AG09319 (cell line): ENCODE results near the gene TARBP1.
"Not testable (repeated sequence)": the region's sequence is repeated elsewhere in the genome, so short reads cannot be mapped to it uniquely, and the experiment has no call there.

ENCODE experiments used
- DNase-seq: peaks from one replicate; pipeline ENCODE4 v3.0.0-alpha.2; 2010; ENCODE audit warnings: low read depth; ENCODE audit errors: extremely low read depth
- TF ChIP-seq, protein P1 (sequence below): IDR thresholded peaks from 2 replicates; pipeline ENCODE4 v1.5.1; 2011; ENCODE audit warnings: low read depth, mild to moderate bottlenecking, inconsistent platforms, low read length, moderate library complexity

TARBP1 gene

DNA sequence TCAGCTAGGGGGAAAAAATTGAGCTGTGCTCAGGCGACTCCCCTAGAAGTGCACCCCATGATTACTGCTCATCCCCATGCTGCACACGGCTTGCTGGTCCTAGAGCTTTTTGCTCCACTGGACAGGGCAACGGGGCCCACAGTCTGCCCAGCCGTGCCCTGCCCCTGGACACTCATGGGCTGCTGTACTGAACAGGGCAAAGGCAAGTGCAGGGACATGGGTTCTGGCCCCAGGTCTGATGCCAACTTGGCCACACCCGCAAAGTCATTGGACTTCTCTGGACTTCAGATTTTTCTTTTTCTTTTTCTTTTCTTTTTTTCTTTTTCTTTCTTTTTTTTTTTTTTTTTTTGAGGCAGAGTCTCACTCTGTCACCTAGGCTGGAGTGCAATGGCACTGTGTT is 42.9 kb upstream of the TARBP1 start:
- TF ChIP-seq, protein P1, sequence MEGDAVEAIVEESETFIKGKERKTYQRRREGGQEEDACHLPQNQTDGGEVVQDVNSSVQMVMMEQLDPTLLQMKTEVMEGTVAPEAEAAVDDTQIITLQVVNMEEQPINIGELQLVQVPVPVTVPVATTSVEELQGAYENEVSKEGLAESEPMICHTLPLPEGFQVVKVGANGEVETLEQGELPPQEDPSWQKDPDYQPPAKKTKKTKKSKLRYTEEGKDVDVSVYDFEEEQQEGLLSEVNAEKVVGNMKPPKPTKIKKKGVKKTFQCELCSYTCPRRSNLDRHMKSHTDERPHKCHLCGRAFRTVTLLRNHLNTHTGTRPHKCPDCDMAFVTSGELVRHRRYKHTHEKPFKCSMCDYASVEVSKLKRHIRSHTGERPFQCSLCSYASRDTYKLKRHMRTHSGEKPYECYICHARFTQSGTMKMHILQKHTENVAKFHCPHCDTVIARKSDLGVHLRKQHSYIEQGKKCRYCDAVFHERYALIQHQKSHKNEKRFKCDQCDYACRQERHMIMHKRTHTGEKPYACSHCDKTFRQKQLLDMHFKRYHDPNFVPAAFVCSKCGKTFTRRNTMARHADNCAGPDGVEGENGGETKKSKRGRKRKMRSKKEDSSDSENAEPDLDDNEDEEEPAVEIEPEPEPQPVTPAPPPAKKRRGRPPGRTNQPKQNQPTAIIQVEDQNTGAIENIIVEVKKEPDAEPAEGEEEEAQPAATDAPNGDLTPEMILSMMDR: no peak
- no peak for DNase-seq

DNA sequence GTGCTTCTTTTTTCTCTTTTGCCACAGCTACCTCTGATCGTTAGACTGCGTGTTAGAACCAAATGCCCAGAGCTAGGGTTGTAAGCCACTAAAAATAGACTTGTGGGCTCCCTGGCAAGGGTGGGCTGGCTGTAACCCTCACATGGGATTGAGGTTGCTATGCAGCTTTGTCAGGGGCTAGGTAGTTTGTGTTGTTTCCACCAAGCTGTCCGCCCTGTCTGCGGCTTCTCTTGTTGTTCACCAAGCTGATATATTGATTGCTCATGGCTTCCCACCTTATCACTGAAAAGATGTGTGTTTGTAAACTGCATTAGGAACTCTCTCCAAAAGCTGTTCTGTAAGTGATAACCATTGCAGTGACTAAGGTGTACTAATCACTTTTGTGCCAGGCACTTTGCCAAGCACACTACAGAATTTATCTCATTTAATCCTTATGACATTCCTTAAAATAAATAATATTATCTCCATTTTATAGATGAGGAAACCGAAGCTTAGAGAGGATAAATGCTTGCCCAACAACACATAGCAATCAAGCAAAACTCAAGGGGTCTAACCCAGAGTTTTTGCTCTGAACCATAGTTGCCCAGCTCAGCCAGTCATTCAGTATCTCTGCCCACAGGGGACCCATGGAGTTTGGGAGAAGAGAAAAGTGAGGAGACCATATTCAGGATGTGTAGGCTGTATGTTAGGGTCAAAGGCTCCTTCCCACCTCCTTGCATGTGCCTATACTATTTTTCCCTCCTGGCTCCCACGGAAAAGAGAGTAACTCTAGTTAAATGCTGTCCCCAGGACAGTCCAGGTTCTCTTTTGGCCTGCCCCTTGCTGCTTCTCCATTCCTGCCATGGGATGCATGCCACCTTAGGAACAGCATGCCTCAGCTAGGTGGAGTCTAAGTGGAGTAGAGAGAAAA is 42.2 kb upstream of the TARBP1 start:
- DNase-seq: no peak
- TF ChIP-seq, protein P1: no peak

DNA sequence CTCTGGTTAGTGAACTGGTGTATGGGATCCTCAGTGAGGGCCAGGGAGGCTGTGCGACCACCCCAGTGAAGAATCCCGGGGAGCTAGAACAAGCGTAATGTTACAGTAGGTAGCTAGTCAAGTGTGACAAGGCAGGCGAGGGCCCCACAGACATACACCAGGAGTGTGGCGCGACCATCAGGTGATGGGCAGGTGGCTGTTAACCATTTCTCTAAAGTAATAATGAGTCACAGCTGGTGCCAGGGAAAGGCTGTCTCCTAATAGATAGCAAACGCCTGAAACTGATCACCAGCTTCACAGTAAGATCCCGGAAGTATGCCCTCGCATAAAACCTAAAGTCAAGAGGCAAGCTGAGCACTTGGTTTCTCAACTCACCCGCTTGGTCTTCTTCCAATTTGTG is 40.5 kb upstream of the TARBP1 start:
- no peak for DNase-seq
- TF ChIP-seq, protein P1: no peak

DNA sequence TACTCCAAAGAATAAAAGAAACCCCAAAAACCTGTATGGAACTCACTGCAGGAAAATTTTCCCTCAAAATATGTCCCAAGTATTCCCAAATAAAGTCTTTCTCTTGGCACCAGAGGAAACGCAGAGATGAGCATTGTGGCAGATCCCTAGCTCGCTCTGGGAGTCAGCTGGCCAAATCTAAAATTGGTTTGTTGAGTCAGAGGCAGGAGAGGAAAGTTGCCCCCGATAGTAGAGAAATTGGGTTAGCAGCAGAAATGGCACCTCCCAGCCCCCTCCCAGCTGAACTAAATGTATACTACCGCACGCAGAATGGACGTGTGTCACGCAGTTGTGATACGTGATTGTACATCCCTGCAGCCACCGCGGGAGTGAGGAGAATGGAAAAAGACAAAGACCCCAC is 39.9 kb upstream of the TARBP1 start:
- DNase-seq: no peak
- TF ChIP-seq, protein P1: no peak

DNA sequence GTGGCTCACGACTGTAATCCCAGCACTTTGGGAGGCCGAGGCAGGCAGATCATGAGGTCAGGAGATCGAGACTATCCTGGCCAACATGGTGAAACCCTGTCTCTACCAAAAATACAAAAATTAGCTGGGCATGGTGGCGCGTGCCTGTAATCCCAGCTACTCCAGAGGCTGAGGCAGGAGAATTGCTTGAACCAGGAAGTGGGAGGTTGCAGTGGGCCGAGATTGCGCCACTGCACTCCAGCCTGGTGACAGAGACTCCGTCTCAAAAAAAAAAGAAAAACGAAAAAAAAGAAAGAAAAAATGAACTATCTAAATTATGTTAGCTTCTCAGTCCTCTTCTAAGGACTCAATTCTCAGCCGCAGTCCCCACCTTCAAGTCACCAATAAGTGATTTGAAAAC is 39.1 kb upstream of the TARBP1 start:
- DNase-seq: not testable (repeated sequence)

DNA sequence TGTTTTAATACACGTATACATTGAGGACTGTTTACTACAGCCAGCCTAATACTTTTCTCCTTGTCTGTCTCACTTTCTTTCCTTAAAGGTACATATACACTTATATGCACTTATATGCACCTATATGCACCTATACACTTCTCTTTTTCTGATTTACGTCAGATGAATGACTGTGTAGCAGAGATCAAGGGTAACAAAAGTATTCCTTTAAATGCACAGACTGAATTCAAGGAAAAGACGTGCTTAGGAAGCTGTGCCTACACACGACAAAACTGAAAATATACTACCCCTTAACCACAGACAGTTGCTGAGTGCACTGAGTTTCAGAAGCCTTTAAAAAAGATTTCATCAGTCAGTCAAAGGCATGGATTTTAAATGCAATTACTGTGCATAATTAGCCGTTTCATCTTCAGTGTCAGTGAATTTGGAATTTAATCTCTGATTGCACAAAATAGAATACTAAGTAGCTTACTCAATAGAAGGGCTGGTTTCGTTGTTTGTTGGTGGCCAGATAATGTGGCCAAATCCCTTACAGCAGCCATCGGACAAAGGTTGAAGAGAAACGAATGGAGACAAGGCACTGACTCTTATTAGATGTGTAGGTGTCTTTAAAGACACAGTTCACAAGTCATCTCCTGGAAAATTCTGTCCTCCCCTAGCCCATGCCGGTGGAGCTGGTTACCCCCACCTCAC is 38.3 kb upstream of the TARBP1 start:
- TF ChIP-seq, protein P1: no peak
- DNase-seq: no peak

DNA sequence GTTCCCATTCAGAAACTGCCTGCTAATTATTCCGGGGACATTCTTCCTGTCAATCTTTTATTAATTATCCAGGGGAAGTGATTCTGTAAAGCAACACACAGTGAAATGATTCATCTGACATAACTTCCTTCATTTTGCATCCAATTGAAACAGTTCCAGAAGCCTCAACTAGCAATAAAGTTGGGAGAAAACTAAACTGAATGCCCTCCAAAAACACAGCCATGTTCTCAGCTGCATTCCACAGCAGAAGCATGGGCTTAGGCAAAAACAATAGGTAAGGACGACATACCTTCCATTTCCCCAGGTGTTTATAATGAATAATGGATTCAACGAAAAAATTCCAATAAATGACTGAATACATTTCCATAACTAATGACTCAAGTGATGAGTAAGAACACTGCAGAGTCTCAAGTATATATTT is 36.9 kb upstream of the TARBP1 start:
- TF ChIP-seq, protein P1: no peak
- no peak for DNase-seq

DNA sequence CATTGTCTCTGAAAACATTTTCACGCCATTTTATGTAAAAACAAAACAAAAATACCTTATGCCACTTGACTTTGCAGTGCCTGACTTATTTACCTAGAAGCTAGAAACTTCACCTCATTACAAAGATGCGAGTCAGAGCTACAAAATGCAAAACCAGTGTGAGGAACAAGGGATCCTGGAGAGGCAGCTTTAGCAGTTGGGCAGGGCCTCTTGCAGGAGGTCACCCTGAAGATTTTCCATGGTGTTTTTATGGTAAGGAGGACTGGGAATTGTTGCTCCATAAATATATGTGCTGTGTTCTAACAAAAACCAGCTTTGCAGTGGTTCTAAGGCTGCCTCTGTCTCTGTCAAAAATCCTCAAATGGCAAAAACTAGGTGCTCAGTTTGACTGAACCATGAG is 36.4 kb upstream of the TARBP1 start:
- TF ChIP-seq, protein P1: no peak
- DNase-seq: no peak
